Measurements from ENCODE around the gene LCE1F.
A peak's percentile ranks its signal among the peaks of the same experiment; 100 is the strongest.

LCE1F gene, protein sequence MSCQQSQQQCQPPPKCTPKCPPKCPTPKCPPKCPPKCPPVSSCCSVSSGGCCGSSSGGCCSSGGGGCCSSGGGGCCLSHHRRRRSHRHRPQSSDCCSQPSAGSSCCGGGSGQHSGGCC

DNA sequence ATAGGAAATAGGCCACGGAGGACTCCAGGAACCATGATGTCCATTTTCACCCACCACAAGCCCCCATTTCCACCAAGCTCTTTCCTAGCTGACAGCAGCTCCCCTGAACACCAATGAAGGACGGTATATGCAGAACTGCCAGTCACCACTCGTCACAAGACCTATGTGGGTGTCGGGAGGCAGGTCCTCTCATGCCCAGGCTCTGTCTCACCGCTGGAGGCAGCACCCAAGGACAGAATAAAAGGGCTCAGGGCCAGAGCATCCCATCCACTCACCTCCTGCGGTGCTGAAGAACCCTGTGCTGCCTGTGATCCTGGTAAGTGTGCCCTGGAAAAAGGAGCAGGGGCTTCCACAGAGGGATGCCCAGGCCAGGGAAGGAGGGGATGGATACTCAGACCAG lies at the start of gene LCE1F:
Gene LCE1F (plus strand): TSS at position 266 of the 400 bp plus-strand sequence. CDS start 1,232 bp downstream, outside the sequence.
- peak; percentile 43 for DNase-seq (ENCODE audit: low spot score)

DNA sequence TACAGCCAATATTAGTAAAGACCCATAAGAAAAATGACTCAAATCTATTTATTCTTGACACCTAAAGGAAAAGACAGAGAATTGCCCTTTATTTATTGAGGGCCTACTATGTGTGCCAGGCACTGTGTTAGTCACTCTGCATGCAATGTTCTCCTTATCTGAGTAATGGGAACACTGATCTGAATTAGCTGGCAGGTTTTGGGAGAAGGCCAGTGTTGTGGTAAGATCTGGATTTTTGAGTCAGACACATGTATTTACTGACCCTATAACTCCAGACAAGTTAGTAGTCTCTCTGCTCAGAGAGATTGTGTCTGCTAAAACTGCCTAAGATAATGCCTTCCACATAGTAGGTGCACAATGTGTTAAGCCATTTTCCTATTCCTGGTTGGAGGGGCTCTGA lies 49.7 kb upstream of the LCE1F start:
- peak; percentile 5 for DNase-seq (ENCODE audit: low spot score)

DNA sequence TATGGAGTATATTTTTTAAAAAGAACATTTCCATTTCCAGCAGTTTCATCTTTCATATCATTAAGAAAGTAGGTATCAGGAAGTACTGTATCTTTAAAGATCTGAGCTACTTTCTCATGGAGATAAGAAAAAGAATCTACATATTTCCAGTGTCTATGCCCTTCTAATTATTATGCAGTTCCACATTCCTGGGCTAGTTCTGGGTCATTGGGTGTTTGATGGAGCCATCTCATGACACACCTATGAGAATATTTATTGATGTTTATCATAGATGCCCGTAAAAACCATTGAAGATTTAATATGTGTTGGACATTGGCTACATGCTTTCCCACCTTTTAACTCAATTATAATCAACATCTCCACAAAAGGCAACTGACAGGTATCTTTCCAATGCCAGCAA lies 46.0 kb upstream of the LCE1F start:
- DNase-seq (ENCODE audit: low spot score) = no peak

- DNase-seq (ENCODE audit: low spot score) = no peak
Measured at GRCh38 chr1:152735648-152736047, 39.3 kb upstream of the LCE1F start.

- DNase-seq (ENCODE audit: low spot score) = no peak
Measured at GRCh38 chr1:152737997-152738396, 36.9 kb upstream of the LCE1F start.

DNA sequence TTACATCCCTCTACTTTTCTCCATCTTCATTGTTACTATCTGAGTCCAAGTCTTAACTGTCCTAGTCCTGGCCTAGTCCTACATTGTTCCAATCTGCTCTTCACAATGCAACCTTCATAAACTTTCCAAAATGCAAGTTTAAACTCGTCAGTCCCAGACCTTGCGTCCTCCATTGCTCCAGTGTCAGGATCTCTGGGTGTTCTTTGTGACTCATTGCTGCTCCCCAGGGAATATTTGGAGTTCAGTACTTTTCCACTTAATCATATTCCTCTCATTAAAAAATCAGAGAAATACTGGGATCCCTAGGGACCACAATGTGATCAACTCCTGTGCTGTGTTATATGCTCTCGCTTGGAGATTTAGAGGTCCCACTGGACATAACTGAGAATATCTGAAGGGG lies 35.1 kb upstream of the LCE1F start:
- DNase-seq (ENCODE audit: low spot score) = no peak

- DNase-seq (ENCODE audit: low spot score) = no peak
Measured at GRCh38 chr1:152741656-152742055, 33.3 kb upstream of the LCE1F start.

GRCh38 chr1:152743371-152744145 lies 31.4 kb upstream of the LCE1F start:
- DNase-seq (ENCODE audit: low spot score) = no peak

DNA sequence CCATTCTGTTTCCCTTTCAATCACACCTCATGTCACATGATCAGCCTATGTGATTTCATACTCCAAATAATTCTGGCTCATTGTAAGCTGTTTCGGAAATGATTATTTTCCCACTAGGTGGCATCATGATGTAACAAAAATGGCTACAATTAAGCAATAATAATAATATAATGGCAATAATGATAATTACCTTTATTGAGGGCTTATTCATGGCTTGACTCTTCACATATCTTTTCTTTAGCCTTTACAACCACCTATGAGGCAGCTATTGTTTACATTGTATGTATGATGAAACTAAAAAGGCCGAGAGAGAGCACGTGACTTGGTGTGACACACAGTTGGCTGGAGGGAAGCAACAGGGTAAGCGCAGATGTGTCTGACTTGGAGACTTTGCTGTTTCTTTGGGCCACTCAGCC lies 29.6 kb upstream of the LCE1F start:
- DNase-seq (ENCODE audit: low spot score) = peak; percentile 68

GRCh38 chr1:152745765-152746444 lies 29.0 kb upstream of the LCE1F start:
- DNase-seq (ENCODE audit: low spot score) = no peak

DNA sequence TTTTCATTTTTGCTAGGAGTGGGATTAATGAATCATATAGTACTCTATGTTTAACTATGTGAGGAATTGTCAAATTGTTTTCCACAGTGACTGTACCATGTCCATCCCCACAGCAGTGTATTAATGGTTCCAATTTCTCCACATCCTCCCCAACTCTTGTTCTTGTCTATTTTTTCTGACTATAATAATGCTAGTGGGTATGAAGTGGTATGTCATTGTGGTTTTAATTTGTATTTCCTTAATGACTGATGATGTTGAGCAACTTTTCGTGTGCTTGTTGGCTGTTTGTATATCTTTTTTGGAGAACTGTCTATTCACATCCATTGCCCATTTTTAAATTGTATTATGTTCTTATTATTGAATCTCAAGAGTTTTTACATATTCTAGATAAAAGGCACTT lies 27.1 kb upstream of the LCE1F start:
- no peak for DNase-seq (ENCODE audit: low spot score)

DNA sequence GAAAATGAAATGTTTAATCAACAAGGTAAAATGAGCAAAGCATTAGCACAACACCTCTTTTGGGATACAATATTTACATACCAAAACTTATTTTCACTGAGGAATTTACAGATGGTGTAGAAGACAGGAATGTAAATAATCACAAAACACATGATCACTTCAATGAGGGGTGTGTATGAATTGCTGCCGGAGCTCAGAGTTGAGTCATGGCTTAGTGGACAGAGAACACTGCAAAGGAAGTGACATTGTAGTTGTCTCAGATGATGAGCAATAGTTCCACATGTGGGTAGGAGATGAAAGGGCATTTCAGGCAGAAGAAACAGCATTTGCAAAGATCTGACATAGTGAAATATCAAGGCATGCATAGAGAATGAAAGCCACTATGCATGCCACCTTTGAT lies 22.7 kb upstream of the LCE1F start:
- peak; percentile 95 for DNase-seq (ENCODE audit: low spot score)

DNA sequence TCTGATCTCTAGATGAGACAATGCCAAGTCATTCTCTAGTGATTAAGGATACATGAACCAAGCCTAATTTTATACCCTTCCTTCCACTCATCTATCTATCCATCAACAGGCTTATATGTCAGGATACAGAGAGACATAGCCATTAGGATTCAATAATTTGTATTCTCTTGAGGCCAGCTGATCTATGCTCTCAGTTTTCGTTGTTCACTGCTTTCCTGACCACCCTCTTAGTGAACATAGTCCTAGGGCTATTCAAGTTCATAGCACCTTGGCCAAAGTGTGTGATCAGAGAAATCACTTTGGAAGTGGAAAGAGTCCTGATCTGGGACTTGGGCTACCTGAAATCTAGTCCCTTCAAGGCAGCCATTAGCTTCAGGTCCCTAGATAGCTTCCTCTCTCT lies 21.4 kb upstream of the LCE1F start:
- DNase-seq (ENCODE audit: low spot score) = no peak

DNA sequence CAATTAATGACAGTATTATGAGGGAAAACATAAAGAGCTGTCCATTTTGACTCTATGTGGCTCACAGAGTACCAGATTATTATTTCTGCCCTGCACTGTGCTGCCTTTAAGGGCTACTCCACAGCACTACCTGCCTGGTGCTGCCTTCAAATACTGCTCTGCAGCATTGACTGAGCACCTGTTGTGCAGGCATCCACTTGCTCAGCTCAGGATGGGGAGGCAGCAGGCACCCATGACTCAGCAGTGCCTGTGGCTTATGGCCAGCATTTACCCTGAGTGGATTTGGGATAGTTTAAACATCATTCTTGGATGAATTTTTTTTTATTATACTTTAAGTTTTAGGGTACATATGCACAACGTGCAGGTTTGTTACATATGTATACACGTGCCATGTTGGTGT lies 18.1 kb upstream of the LCE1F start:
- no peak for DNase-seq (ENCODE audit: low spot score)

- DNase-seq (ENCODE audit: low spot score) = no peak
Measured at GRCh38 chr1:152757747-152758146, 17.2 kb upstream of the LCE1F start, which contains the start of gene KPRP. Gene KPRP, plus strand, starts transcription at chr1:152758025. Its CDS starts 1,564 bp downstream, at chr1:152759589.

GRCh38 chr1:152758636-152759035 lies 16.3 kb upstream of the LCE1F start:
- no peak for DNase-seq (ENCODE audit: low spot score)

DNA sequence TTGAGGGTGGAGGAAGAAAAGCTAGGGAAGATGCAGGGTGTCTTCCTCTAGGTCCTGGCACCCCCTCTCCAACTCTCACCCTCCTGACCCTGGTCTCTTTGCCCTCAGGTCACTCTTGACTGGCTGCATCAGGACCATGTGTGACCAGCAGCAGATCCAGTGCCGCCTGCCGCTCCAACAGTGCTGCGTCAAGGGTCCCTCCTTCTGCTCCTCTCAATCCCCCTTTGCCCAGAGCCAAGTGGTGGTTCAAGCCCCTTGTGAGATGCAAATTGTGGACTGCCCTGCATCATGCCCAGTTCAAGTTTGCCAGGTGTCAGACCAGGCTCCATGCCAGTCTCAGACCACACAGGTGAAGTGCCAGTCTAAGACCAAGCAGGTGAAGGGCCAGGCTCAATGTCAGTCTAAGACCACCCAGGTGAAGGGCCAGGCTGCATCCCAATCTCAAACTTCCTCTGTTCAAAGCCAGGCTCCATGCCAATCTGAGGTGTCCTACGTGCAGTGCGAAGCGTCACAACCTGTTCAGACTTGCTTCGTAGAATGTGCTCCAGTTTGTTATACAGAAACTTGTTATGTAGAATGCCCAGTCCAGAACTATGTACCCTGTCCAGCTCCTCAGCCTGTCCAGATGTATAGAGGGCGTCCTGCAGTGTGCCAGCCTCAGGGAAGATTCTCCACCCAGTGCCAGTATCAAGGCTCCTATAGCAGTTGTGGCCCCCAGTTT lies 15.3 kb upstream of the LCE1F start:
- DNase-seq (ENCODE audit: low spot score) = no peak

DNA sequence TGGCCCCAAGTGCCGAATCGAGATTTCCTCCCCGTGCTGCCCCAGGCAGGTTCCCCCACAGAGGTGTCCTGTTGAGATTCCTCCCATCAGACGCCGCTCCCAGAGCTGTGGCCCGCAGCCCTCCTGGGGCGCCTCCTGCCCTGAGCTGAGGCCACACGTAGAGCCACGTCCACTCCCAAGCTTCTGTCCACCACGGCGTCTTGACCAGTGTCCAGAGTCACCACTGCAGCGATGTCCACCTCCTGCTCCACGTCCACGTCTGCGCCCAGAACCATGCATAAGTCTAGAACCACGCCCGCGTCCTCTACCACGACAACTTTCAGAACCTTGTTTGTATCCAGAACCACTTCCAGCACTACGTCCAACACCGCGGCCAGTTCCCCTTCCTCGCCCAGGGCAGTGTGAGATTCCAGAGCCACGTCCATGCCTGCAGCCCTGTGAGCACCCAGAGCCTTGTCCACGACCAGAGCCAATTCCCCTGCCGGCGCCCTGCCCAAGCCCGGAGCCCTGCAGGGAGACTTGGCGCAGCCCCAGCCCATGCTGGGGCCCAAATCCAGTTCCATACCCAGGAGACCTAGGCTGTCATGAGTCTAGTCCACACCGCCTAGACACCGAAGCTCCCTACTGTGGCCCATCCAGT lies 14.3 kb upstream of the LCE1F start:
- no peak for DNase-seq (ENCODE audit: low spot score)

DNA sequence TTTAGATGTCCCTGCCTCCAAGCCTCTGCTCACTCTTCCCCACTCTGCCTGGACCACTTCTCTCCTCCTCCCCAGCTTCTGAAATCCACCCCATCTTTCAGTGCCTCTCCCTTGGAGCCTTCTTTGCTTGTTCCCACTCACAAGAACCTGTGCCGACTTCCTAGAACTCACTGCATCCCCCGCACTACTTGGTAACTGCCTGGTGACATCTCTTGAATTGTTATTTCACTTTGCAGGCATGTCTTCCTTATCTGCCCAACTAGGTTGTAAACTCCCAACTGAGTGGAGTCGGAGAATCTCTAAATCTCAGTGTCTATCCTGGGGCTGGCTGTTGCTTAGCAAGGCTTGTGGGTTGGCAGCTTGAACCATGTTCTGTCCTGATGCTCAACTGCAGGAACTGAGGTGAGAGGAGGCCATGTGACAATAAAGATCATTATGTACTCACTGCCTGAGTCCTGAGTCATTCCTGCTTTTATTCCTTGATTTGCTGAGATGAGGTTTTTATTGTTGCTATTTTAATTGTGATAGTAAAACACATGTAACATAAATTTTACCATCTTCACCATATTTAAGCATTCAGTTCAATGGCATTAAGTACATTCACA lies 13.2 kb upstream of the LCE1F start:
- DNase-seq (ENCODE audit: low spot score) = no peak

GRCh38 chr1:152768847-152769533 lies 6.0 kb upstream of the LCE1F start:
- DNase-seq (ENCODE audit: low spot score) = peak; percentile 18

- DNase-seq (ENCODE audit: low spot score) = no peak
Measured at GRCh38 chr1:152770411-152770810, 4.5 kb upstream of the LCE1F start.

Measured in RKO (cell line).